Astrocyte of the cerebellum (primary cell): Measurements from ENCODE around the gene RFFL.
"Not testable (repeated sequence)": the region's sequence is repeated elsewhere in the genome, so short reads cannot be mapped to it uniquely, and the experiment has no call there.

Experiments
- DNase-seq: peaks from one replicate; pipeline ENCODE4 v3.0.0-alpha.2; 2011; ENCODE audit warnings: low read depth
- H3K4me3 ChIP-seq: 2 replicates; pipeline ENCODE4 v1.5.1; 2011; ENCODE audit warnings: mild to moderate bottlenecking, low read depth, low read length, moderate library complexity
- CTCF ChIP-seq: IDR thresholded peaks from 2 replicates; pipeline ENCODE4 v1.5.1; 2012; ENCODE audit warnings: low read length, low read depth, moderate library complexity, mild to moderate bottlenecking; ENCODE audit errors: missing control alignments
- in situ Hi-C: cut with HindIII; loops from 2 replicates; pipeline ENCODE4 v1.10.0; 2017; ENCODE audit warnings: low sequenced_read_pairs

The RFFL gene

DNA sequence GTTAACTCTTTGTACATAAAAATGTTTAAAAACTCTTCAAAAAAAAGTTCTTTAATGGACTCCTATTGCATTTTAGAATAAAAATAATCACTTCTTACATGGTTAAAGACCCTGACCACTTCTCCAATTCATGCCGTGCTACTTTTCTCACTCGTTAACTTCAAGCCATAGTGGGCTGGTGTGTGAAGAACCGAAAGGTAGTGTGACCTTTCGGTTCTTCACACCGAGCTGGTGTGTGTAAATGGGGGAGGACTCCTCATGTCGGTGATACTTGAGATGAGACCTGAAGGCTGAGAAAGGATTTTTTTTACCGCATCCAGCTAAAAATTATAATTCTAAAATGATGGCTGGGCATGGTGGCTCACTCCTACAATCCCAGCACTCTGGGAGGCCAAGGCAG lies 22.1 kb downstream of the RFFL start:
- no peak overlapping the region for H3K4me3 ChIP-seq
- in situ Hi-C loops, result no loop called here
- no peak for DNase-seq
- TF ChIP-seq CTCF, result no peak

DNA sequence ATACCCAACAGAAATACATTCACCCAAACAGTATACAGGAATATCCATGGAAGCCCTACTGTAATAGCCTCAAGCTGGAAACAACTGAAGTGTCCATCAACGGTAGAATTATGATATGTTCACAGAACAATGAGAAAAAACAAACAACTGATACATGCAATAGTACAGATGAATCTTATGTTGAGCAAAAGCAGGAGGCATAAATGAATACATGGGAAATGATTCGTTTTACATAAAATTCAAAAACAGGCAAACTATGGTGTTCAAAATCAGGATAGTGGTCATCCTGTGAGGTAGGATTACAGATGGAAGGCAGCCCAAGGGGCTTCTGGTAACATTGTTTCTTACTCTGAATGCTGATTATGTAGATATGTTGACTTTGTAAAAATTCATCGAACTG lies 25.1 kb downstream of the RFFL start:
- in situ Hi-C loops, result no loop called here
- no peak for TF ChIP-seq CTCF
- no peak for DNase-seq
- no peak overlapping the region for H3K4me3 ChIP-seq

- in situ Hi-C loops, result no loop called here
- no peak for TF ChIP-seq CTCF
- no peak overlapping the region for H3K4me3 ChIP-seq
- no peak for DNase-seq
Measured at GRCh38 chr17:35030780-35031179, 32.7 kb downstream of the RFFL start.

DNA sequence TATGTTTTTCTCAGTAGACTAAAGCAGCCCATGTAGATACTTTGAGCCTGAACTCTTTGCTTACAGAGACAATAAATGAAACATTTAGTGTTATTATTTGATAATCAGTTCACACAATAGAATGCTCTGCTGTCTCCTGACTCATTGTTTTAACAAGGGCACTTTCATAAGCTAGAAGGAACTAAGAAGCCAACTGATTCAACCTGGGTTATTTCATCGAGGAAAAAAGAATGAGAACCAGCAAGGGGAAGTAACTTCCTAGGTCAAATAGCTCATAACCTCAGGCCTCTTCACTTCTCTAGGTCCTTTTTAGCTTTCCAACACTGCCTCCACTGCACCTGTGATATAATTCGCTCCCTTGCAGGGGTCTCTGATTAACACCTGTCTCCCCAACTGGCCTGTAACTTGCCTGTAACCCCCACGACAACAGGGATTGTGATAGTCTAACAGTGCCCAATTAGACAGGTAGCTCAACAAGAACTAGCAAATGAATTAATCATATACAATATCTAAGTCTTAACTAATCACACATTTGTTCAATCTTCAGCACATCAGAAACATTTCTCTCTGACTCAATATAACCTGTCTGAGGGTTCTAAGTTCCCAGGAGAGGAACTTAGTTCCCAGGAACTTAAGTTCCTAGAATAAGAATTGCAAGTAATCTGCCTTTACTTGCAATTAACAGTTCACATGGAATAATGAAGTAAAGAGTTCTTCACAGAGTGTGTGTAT lies 34.8 kb downstream of the RFFL start:
- no peak for DNase-seq
- in situ Hi-C loops, result no loop called here
- H3K4me3 ChIP-seq, result no peak overlapping the region
- TF ChIP-seq CTCF, result no peak

DNA sequence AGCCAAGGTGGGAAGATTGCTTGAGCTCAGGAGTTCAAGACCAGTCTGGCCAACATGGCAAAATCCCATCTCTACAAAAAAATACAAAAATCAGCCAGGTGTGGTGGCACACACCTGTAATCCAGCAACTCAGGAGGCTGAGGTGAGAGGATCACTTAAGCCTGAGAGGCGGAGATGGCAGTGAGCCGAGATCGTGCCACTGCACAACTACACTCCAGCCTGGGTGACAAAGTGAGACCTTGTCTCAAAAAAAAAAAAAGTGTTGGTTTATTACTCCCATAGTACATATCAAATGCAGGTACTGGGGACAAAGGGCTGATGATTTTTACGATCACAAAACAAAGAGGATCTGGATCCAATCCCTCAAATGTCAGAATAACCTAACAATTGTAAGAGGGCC lies 35.4 kb downstream of the RFFL start:
- H3K4me3 ChIP-seq, in situ Hi-C loops: not testable (repeated sequence)

GRCh38 chr17:35025541-35025940 lies 38.0 kb downstream of the RFFL start:
- TF ChIP-seq CTCF, result no peak
- H3K4me3 ChIP-seq, result no peak overlapping the region
- no peak for DNase-seq
- in situ Hi-C loops, result no loop called here

More for the DNA sequence above, 35.4 kb downstream of the RFFL start:
- not testable (repeated sequence) for DNase-seq

GRCh38 chr17:35023538-35023937 lies 40.0 kb downstream of the RFFL start:
- no peak for TF ChIP-seq CTCF
- DNase-seq, result no peak
- in situ Hi-C loops, result no loop called here
- no peak overlapping the region for H3K4me3 ChIP-seq
